ENCODE measurements around the gene KCNAB1. TPM values are rescaled to one million over a fixed set of nuclear protein-coding genes. Genes with fewer than 3 reads are reported as not detected.

Gene KCNAB1
- total and polyA plus RNA-seq, 2 of the 8 experiments (the other 6 are each of a cell fraction or from before 2014, with no cell fraction given) = 0.51 to 2.3 TPM

GRCh38 chr3:156493887-156494286 is 373.5 kb downstream of the KCNAB1 start:
- no peak overlapping the region for H3K4me2 ChIP-seq (ENCODE audit: insufficient read depth in 1 of 2, low read depth in 2 of 2, low read length in 2 of 2)
- no peaks in the 10 kb centered on the region for H3K79me1 ChIP-seq (ENCODE audit: low read depth, low read length)
- TF ChIP-seq CBX5 (IDR thresholded peaks at IDR 0.05; ENCODE audit: low read depth, low read length) (no peak), SIRT6 (IDR thresholded peaks at IDR 0.05; ENCODE audit: low read length) (no peak), TBP (IDR thresholded peaks at IDR 0.05; ENCODE audit: low read depth, low read length) (no peak), CREB1 (IDR thresholded peaks at IDR 0.05) (no peak), JUND (IDR thresholded peaks at IDR 0.05; ENCODE audit: low read length) (no peak), HDAC2 (IDR thresholded peaks at IDR 0.05; ENCODE audit: borderline replicate concordance in 1 of 2, low read depth in 2 of 2, low read length in 2 of 2) (no peak), KDM5A (IDR thresholded peaks at IDR 0.05; ENCODE audit: low read length) (no peak), NANOG (IDR thresholded peaks at IDR 0.05; ENCODE audit: insufficient read depth, low read depth, low read length, poor library complexity, severe bottlenecking) (no peak), PHF8 (conservative IDR thresholded peaks at IDR 0.05; ENCODE audit: low read depth, low read length) (no peak), MAX (IDR thresholded peaks at IDR 0.05) (no peak), TCF12 (IDR thresholded peaks at IDR 0.05; ENCODE audit: low read depth, low read length) (no peak), CEBPB (IDR thresholded peaks at IDR 0.05; ENCODE audit: low read depth, low read length) (no peak)
- no peak overlapping the region for H3K27ac ChIP-seq (ENCODE audit: low read depth, low read length)
- peaks cover 0 to 4% of the 10 kb centered on the region in 2 experiments; a peak in 1 of 4 replicates for H3K9me3 ChIP-seq (ENCODE audit: insufficient read depth in 2 of 2, low read depth in 1 of 2, low read length in 1 of 2)
- no peak overlapping the region for H4K5ac ChIP-seq (ENCODE audit: insufficient read length, low read depth, low read length)
- no peaks in the 10 kb centered on the region for H3K23me2 ChIP-seq (ENCODE audit: low read depth, low read length)
- H2AFZ ChIP-seq (ENCODE audit: low read length) = no peak overlapping the region
- no peak overlapping the region for H3K56ac ChIP-seq (replicated peaks; ENCODE audit: insufficient read length, low read depth, low read length)
- no peak overlapping the region for H2BK12ac ChIP-seq (ENCODE audit: low read depth, low read length)
- no peak overlapping the region for H3K14ac ChIP-seq (ENCODE audit: insufficient read length)
- DNase-seq (ENCODE audit: low read depth in 1 of 2, low spot score in 2 of 2) (no peak), FAIRE-seq (no peak)
- H3K18ac ChIP-seq (ENCODE audit: extremely low read depth, low read length) = no peak overlapping the region
- H3K23ac ChIP-seq (ENCODE audit: insufficient read length) = no peak overlapping the region
- H3K27me3 ChIP-seq (replicated peaks in 1 of 4; ENCODE audit: control insufficient read depth in 3 of 4, extremely low read depth in 1 of 4, insufficient read depth in 3 of 4, low read length in 3 of 4) = no peaks in the 10 kb centered on the region
- H3K79me2 ChIP-seq (ENCODE audit: control insufficient read depth in 1 of 2, insufficient read depth in 2 of 2, low read length in 2 of 2) = no peaks in the 10 kb centered on the region
- H2BK15ac ChIP-seq (ENCODE audit: low read length) = no peak overlapping the region
- H2BK20ac ChIP-seq (ENCODE audit: low read length) = no peak overlapping the region
- no peak overlapping the region for H2BK120ac ChIP-seq (replicated peaks; ENCODE audit: low read depth, low read length)
- no peak overlapping the region for H2AK5ac ChIP-seq (ENCODE audit: low read depth, low read length)
- H4K91ac ChIP-seq (replicated peaks; ENCODE audit: insufficient read length, low read length) = no peak overlapping the region
- WGBS, 2 experiments (ENCODE audit: extremely low coverage in 1 of 2, insufficient coverage in 1 of 2, insufficient read length in 1 of 2, insufficient replicate concordance in 2 of 2, low coverage in 1 of 2, low lambda C conversion rate in 2 of 2, missing lambda C conversion rate in 1 of 2) = 100% methylated on average over 3 of the region's 3 CpGs; no CpG with 5 or more reads in 1 of the 2 experiments
- H3K9ac ChIP-seq (replicated peaks in 1 of 4; ENCODE audit: extremely low read depth in 1 of 4, low read depth in 3 of 4, low read length in 3 of 4) = no peak overlapping the region
- no peaks in the 10 kb centered on the region for H3K4me1 ChIP-seq (replicated peaks in 1 of 4; ENCODE audit: control insufficient read depth in 3 of 4, insufficient read depth in 4 of 4, low read length in 3 of 4)
- no peak overlapping the region for H3K4me3 ChIP-seq (ENCODE audit: extremely low read depth in 1 of 4, insufficient read depth in 2 of 4, low read depth in 3 of 4, low read length in 4 of 4)
- H4K20me1 ChIP-seq (replicated peaks in 1 of 2; ENCODE audit: control insufficient read depth in 1 of 2, insufficient read depth in 2 of 2, low read length in 2 of 2) = no peaks in the 10 kb centered on the region
- H3K4ac ChIP-seq (replicated peaks; ENCODE audit: insufficient read length, low read depth, low read length) = no peak overlapping the region
- H2BK5ac ChIP-seq (ENCODE audit: low read depth, low read length) = no peak overlapping the region
- POLR2A ChIA-PET (ENCODE audit: partially characterized antibody) = no interaction called here
- H3K36me3 ChIP-seq (ENCODE audit: control insufficient read depth in 2 of 4, insufficient read depth in 4 of 4, low read length in 3 of 4) = no peaks in the 10 kb centered on the region
- H4K8ac ChIP-seq (ENCODE audit: extremely low read depth, insufficient read depth, low read length) = no peak overlapping the region
- CTCF ChIA-PET (ENCODE audit: partially characterized antibody) = interaction anchor here (1.2 to 2.8 kb wide), 4 partner anchors 10 to 19 kb away, joined by 3 to 14 read pairs (median 8); no protein-coding TSS in a partner anchor

Data from H1 (cell line).